DOHH2 (cell line): ENCODE results near the gene CLPSL1.

ENCODE experiments used
- H3F3A ChIP-seq: fragments of 200-600 bp; sonication (generic), shearing (Covaris generic); 2 replicates; pipeline ENCODE4 v1.6.0; 2016; ENCODE audit warnings: antibody characterized with exemption, mild to moderate bottlenecking; ENCODE audit not compliant: control insufficient read depth, insufficient read depth
- H3K27ac ChIP-seq: fragments of 200-600 bp; sonication (generic); 2 replicates; pipeline ENCODE4 v1.5.1; 2014; ENCODE audit warnings: low read depth, mild to moderate bottlenecking, low read length, moderate library complexity
- H3K27me3 ChIP-seq: fragments of 200-600 bp; sonication (generic); 2 replicates; pipeline ENCODE4 v1.6.1; 2014; ENCODE audit warnings: mild to moderate bottlenecking, low read length, mixed read lengths; ENCODE audit not compliant: control insufficient read depth
- H3K36me3 ChIP-seq: fragments of 200-600 bp; sonication (generic); 2 replicates; pipeline ENCODE4 v1.6.1; 2014; ENCODE audit warnings: mild to moderate bottlenecking, low read length, moderate library complexity, mixed read lengths; ENCODE audit not compliant: control insufficient read depth
- H3K4me1 ChIP-seq: fragments of 200-600 bp; sonication (generic); 2 replicates; pipeline ENCODE4 v1.6.1; 2014; ENCODE audit warnings: mild to moderate bottlenecking, low read length, mixed read lengths; ENCODE audit not compliant: control insufficient read depth
- H3K4me2 ChIP-seq: fragments of 200-600 bp; sonication (generic); 2 replicates; pipeline ENCODE4 v1.6.0; 2014; ENCODE audit warnings: mild to moderate bottlenecking, low read length, moderate library complexity
- H3K4me3 ChIP-seq: fragments of 200-600 bp; sonication (generic); 2 replicates; pipeline ENCODE4 v1.5.1; 2014; ENCODE audit warnings: mild to moderate bottlenecking, low read length, mixed read lengths
- H3K79me2 ChIP-seq: fragments of 200-600 bp; sonication (generic); 2 replicates; pipeline ENCODE4 v1.6.1; 2014; ENCODE audit warnings: mild to moderate bottlenecking, low read length, mixed read lengths; ENCODE audit not compliant: control insufficient read depth
- H3K9me2 ChIP-seq: fragments of 200-600 bp; sonication (generic); replicated peaks from 2 replicates; pipeline ENCODE4 v1.6.1; 2014; ENCODE audit warnings: mild to moderate bottlenecking, low read length, mixed read lengths; ENCODE audit not compliant: control insufficient read depth
- H3K9me3 ChIP-seq: fragments of 200-600 bp; sonication (generic); 2 replicates; pipeline ENCODE4 v1.6.1; 2014; ENCODE audit warnings: antibody characterized with exemption, low read length, mixed read lengths; ENCODE audit not compliant: control insufficient read depth, insufficient read depth
- H4K20me1 ChIP-seq: fragments of 200-600 bp; sonication (generic); 2 replicates; pipeline ENCODE4 v1.6.0; 2014; ENCODE audit warnings: low read depth, mild to moderate bottlenecking, antibody characterized with exemption, low read length, moderate library complexity; ENCODE audit not compliant: control insufficient read depth, insufficient read depth
- EZH2phosphoT487 ChIP-seq: fragments of 200-600 bp; sonication (generic); IDR thresholded peaks from 2 replicates; pipeline ENCODE4 v1.6.1; 2017; ENCODE audit warnings: borderline replicate concordance, mild to moderate bottlenecking, antibody characterized with exemption, low read length, moderate library complexity, mixed read lengths
- TF ChIP-seq, protein P1 (sequence below): fragments of 200-600 bp; sonication (generic); IDR thresholded peaks from one replicate; pipeline ENCODE4 v1.5.1; 2014; ENCODE audit warnings: antibody characterized with exemption, mild to moderate bottlenecking, low read depth, low read length; ENCODE audit not compliant: poor library complexity, severe bottlenecking

Gene CLPSL1

DNA sequence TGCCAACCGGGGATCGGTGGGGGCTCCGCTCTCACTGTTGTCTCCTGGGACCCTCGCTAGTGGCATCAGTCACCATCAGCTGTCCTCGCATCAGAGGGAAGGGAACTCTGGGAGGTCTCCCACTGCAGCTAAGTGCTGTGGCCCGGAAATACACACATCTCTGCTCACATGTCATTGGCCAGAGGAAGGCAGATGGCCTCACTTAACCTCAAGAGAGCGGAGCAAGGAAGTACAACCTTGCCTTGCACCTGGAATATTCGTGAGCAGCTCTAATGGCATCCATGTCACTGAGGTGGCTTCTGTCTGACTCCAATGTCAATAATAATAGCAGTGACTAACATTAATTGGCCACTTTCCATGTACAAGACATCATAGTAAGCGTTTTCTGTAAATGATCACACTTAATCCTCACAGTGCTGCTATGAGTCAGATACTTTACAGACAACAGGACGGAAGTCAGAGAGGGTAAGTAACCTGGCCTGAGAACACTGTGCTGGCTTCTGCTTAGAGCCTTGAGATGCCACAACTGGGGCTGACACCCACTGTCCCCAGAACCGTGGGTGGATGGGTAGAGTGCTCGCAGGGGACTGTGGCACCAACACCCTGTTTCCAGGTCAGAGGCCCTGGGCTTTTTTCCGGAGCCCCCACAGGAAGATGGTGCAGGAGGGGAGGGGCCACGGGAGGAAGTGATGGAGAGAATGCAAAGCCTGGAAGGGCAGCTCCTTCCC is 30.3 kb downstream of the CLPSL1 start:
- no peaks in the 10 kb centered on the region for H3K9me3 ChIP-seq
- no peaks in the 10 kb centered on the region for H4K20me1 ChIP-seq
- no peak overlapping the region for H3K27ac ChIP-seq
- TF ChIP-seq EZH2phosphoT487 = no peak
- TF ChIP-seq, protein P1, sequence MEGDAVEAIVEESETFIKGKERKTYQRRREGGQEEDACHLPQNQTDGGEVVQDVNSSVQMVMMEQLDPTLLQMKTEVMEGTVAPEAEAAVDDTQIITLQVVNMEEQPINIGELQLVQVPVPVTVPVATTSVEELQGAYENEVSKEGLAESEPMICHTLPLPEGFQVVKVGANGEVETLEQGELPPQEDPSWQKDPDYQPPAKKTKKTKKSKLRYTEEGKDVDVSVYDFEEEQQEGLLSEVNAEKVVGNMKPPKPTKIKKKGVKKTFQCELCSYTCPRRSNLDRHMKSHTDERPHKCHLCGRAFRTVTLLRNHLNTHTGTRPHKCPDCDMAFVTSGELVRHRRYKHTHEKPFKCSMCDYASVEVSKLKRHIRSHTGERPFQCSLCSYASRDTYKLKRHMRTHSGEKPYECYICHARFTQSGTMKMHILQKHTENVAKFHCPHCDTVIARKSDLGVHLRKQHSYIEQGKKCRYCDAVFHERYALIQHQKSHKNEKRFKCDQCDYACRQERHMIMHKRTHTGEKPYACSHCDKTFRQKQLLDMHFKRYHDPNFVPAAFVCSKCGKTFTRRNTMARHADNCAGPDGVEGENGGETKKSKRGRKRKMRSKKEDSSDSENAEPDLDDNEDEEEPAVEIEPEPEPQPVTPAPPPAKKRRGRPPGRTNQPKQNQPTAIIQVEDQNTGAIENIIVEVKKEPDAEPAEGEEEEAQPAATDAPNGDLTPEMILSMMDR = no peak
- no peaks in the 10 kb centered on the region for H3F3A ChIP-seq
- no peaks in the 10 kb centered on the region for H3K79me2 ChIP-seq
- no peak overlapping the region for H3K4me2 ChIP-seq
- no peaks in the 10 kb centered on the region for H3K9me2 ChIP-seq
- H3K36me3 ChIP-seq = no peaks in the 10 kb centered on the region
- H3K4me3 ChIP-seq = no peak overlapping the region
- no peaks in the 10 kb centered on the region for H3K4me1 ChIP-seq
- H3K27me3 ChIP-seq = no peaks in the 10 kb centered on the region

DNA sequence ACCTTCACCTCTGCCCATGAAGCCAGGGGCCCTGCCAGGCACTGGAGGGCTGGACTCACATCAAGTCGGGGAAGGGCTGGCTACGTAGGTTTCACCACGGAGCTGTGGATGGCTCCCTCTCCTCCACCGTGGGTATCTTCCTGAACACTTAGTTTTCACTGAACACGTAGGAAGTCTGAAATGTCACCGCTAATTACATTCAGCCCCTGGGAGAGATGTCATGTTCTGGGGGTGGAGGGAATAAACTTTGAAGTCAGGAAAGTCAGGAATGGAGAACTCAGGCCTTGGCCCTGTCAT is 30.8 kb downstream of the CLPSL1 start:
- no peak overlapping the region for H3K27ac ChIP-seq
- TF ChIP-seq, protein P1 = no peak
- no peak for TF ChIP-seq EZH2phosphoT487
- no peak overlapping the region for H3K4me2 ChIP-seq
- no peaks in the 10 kb centered on the region for H3F3A ChIP-seq
- no peaks in the 10 kb centered on the region for H3K9me3 ChIP-seq
- H4K20me1 ChIP-seq = no peaks in the 10 kb centered on the region
- H3K4me1 ChIP-seq = no peaks in the 10 kb centered on the region
- no peaks in the 10 kb centered on the region for H3K79me2 ChIP-seq
- no peaks in the 10 kb centered on the region for H3K27me3 ChIP-seq
- no peaks in the 10 kb centered on the region for H3K9me2 ChIP-seq
- no peak overlapping the region for H3K4me3 ChIP-seq
- H3K36me3 ChIP-seq = no peaks in the 10 kb centered on the region

GRCh38 chr6:35817515-35817914 is 36.7 kb downstream of the CLPSL1 start:
- no peak overlapping the region for H3K27ac ChIP-seq
- H3K4me2 ChIP-seq = no peak overlapping the region
- H3F3A ChIP-seq = no peaks in the 10 kb centered on the region
- no peaks in the 10 kb centered on the region for H3K79me2 ChIP-seq
- no peaks in the 10 kb centered on the region for H3K9me2 ChIP-seq
- peaks cover 5% of the 10 kb centered on the region for H3K9me3 ChIP-seq
- TF ChIP-seq, protein P1 = no peak
- TF ChIP-seq EZH2phosphoT487 = no peak
- no peaks in the 10 kb centered on the region for H3K36me3 ChIP-seq
- peaks cover 4% of the 10 kb centered on the region for H3K4me1 ChIP-seq
- no peaks in the 10 kb centered on the region for H4K20me1 ChIP-seq
- H3K27me3 ChIP-seq = no peaks in the 10 kb centered on the region
- H3K4me3 ChIP-seq = no peak overlapping the region
